KMS-11 (cell line): Measurements from ENCODE around the gene POLN.

Experiments
- H2AFZ ChIP-seq: fragments of 200-600 bp; sonication (generic); 2 replicates; pipeline ENCODE4 v1.6.1; 2016; ENCODE audit warnings: antibody characterized with exemption, mixed run types, low read depth
- H3K27ac ChIP-seq: fragments of 200-600 bp; sonication (generic); 2 replicates; pipeline ENCODE4 v1.6.1; 2016; ENCODE audit warnings: mild to moderate bottlenecking, mixed run types
- H3K27me3 ChIP-seq: fragments of 200-600 bp; sonication (generic); 2 replicates; pipeline ENCODE4 v1.6.1; 2017; ENCODE audit warnings: mild to moderate bottlenecking, low read depth, mixed run types, moderate library complexity; ENCODE audit not compliant: insufficient read depth
- H3K36me3 ChIP-seq: fragments of 200-600 bp; sonication (generic); 2 replicates; pipeline ENCODE4 v1.6.1; 2017; ENCODE audit warnings: mild to moderate bottlenecking, mixed run types; ENCODE audit not compliant: insufficient read depth
- H3K4me1 ChIP-seq: fragments of 200-600 bp; sonication (generic); 2 replicates; pipeline ENCODE4 v1.6.1; 2016; ENCODE audit warnings: mild to moderate bottlenecking, low read depth, mixed run types; ENCODE audit not compliant: poor library complexity, severe bottlenecking
- H3K4me2 ChIP-seq: fragments of 200-600 bp; sonication (generic); 2 replicates; pipeline ENCODE4 v1.7.0; 2016; ENCODE audit warnings: mild to moderate bottlenecking, mixed run types
- H3K4me3 ChIP-seq: fragments of 200-600 bp; sonication (generic); IDR thresholded peaks from 2 replicates; pipeline ENCODE4 v1.6.1; 2017; ENCODE audit warnings: low read depth, low read length, mixed read lengths; ENCODE audit not compliant: insufficient read depth
- H3K79me2 ChIP-seq: fragments of 200-600 bp; sonication (generic); 2 replicates; pipeline ENCODE4 v1.6.1; 2016; ENCODE audit warnings: low read depth, mixed run types; ENCODE audit not compliant: insufficient read depth
- H3K9ac ChIP-seq: fragments of 200-600 bp; sonication (generic); 2 replicates; pipeline ENCODE4 v1.6.1; 2016; ENCODE audit warnings: mild to moderate bottlenecking, mixed run types
- H4K20me1 ChIP-seq: fragments of 200-600 bp; sonication (generic); 2 replicates; pipeline ENCODE4 v1.6.1; 2016; ENCODE audit warnings: mild to moderate bottlenecking, mixed run types; ENCODE audit not compliant: insufficient read depth
- CTCF ChIP-seq: fragments of 200-600 bp; sonication (generic); conservative IDR thresholded peaks from 2 replicates; pipeline ENCODE4 v1.6.1; 2017; ENCODE audit warnings: low read depth, mild to moderate bottlenecking, antibody characterized with exemption, low read length, moderate library complexity, mixed read lengths

The POLN gene

GRCh38 chr4:2270341-2271165 lies 28.6 kb upstream of the POLN start:
- Histone ChIP-seq H3K9ac (no peak overlapping the region), H3K4me2 (no peak overlapping the region), H3K27me3 (no peaks in the 10 kb centered on the region), H3K4me3 (no peak overlapping the region), H3K79me2 (no peaks in the 10 kb centered on the region), H3K27ac (no peak overlapping the region), H3K36me3 (no peaks in the 10 kb centered on the region), H4K20me1 (no peaks in the 10 kb centered on the region), H3K4me1 (no peaks in the 10 kb centered on the region), H2AFZ (no peak overlapping the region)
- no peak for TF ChIP-seq CTCF

DNA sequence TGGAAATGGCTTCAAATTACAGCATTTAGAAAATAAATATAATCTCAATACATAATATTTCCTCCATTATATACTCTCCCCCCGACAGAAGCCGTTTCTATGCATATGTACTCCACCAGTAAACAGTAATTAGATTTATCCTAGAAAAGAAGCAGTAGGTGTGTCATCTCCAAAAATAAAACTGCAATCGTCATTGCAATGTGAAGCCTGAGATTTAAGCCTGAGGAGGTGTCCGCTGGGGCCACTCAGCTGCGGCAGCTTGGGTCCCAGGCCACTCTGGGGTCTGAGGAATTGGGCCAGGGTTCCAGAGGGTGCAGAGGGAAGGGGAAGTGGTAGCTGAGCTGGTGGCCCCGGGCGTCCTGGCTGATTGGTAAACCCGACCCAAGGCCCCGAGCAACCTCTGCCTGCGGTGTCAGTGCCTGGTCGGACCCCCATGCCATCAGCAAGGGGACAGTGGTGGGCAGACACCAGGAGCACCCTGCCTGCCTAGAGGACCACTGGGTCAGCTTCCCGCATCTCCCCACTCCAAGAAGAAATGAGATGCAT lies 27.8 kb upstream of the POLN start:
- H4K20me1 ChIP-seq: no peaks in the 10 kb centered on the region
- no peak for TF ChIP-seq CTCF
- no peaks in the 10 kb centered on the region for H3K27me3 ChIP-seq
- H3K9ac ChIP-seq: no peak overlapping the region
- H3K4me3 ChIP-seq: no peak overlapping the region
- no peaks in the 10 kb centered on the region for H3K79me2 ChIP-seq
- no peak overlapping the region for H2AFZ ChIP-seq
- no peaks in the 10 kb centered on the region for H3K4me1 ChIP-seq
- H3K27ac ChIP-seq: no peak overlapping the region
- H3K4me2 ChIP-seq: no peak overlapping the region
- H3K36me3 ChIP-seq: no peaks in the 10 kb centered on the region

DNA sequence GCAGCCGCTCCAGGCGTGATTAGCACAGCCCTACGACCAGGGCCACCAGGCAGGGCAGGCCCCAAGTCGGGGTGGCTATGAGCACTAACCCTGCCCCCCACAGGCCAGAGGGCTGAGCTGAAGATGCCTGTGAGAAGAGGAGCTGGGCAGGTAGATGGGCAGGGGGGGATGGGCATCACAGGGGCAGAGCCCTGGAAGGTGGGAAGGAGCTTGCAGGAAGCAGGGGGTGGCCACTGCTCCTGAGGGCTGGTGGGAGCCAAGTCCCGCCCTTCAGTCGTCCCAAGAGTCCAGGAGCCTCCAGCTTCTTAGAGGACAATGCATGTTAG lies 27.2 kb upstream of the POLN start:
- no peak overlapping the region for H3K9ac ChIP-seq
- no peak overlapping the region for H3K4me3 ChIP-seq
- no peaks in the 10 kb centered on the region for H3K79me2 ChIP-seq
- no peak overlapping the region for H3K27ac ChIP-seq
- no peak for TF ChIP-seq CTCF
- no peak overlapping the region for H2AFZ ChIP-seq
- no peaks in the 10 kb centered on the region for H3K27me3 ChIP-seq
- H3K36me3 ChIP-seq: no peaks in the 10 kb centered on the region
- H3K4me2 ChIP-seq: no peak overlapping the region
- H4K20me1 ChIP-seq: no peaks in the 10 kb centered on the region
- no peaks in the 10 kb centered on the region for H3K4me1 ChIP-seq

- Histone ChIP-seq H4K20me1 (no peaks in the 10 kb centered on the region), H3K9ac (no peak overlapping the region), H3K27me3 (no peaks in the 10 kb centered on the region), H3K27ac (no peak overlapping the region), H3K4me3 (no peak overlapping the region), H3K79me2 (no peaks in the 10 kb centered on the region), H3K4me1 (no peaks in the 10 kb centered on the region), H2AFZ (no peak overlapping the region), H3K36me3 (no peaks in the 10 kb centered on the region), H3K4me2 (no peak overlapping the region)
- no peak for TF ChIP-seq CTCF
Observed at GRCh38 chr4:2268357-2269205, 26.7 kb upstream of the POLN start.
